ENCODE measurements around the gene ECPAS. TPM values are rescaled to one million over a fixed set of nuclear protein-coding genes. Genes with fewer than 3 reads are reported as not detected.

Gene ECPAS
- total RNA-seq, 1 experiment from 2014 or later: 71.1 TPM

- TF ChIP-seq, protein P1, sequence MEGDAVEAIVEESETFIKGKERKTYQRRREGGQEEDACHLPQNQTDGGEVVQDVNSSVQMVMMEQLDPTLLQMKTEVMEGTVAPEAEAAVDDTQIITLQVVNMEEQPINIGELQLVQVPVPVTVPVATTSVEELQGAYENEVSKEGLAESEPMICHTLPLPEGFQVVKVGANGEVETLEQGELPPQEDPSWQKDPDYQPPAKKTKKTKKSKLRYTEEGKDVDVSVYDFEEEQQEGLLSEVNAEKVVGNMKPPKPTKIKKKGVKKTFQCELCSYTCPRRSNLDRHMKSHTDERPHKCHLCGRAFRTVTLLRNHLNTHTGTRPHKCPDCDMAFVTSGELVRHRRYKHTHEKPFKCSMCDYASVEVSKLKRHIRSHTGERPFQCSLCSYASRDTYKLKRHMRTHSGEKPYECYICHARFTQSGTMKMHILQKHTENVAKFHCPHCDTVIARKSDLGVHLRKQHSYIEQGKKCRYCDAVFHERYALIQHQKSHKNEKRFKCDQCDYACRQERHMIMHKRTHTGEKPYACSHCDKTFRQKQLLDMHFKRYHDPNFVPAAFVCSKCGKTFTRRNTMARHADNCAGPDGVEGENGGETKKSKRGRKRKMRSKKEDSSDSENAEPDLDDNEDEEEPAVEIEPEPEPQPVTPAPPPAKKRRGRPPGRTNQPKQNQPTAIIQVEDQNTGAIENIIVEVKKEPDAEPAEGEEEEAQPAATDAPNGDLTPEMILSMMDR (IDR thresholded peaks at IDR 0.05 in 2 of 3, conservative IDR thresholded peaks at IDR 0.05 in 1 of 3; ENCODE audit: borderline replicate concordance in 1 of 3, insufficient read depth in 1 of 3, low read depth in 2 of 3, low read length in 2 of 3): no peak
- TF ChIP-seq ZFX (IDR thresholded peaks at IDR 0.05) (no peak), POLR2A (IDR thresholded peaks at IDR 0.05; ENCODE audit: borderline replicate concordance, extremely low read depth, insufficient read depth, insufficient read length) (no peak), ELF1 (IDR thresholded peaks at IDR 0.05; ENCODE audit: borderline replicate concordance, low read depth) (no peak), CEBPB (IDR thresholded peaks at IDR 0.05; ENCODE audit: low read depth) (no peak)
- TF ChIP-seq, protein P2, sequence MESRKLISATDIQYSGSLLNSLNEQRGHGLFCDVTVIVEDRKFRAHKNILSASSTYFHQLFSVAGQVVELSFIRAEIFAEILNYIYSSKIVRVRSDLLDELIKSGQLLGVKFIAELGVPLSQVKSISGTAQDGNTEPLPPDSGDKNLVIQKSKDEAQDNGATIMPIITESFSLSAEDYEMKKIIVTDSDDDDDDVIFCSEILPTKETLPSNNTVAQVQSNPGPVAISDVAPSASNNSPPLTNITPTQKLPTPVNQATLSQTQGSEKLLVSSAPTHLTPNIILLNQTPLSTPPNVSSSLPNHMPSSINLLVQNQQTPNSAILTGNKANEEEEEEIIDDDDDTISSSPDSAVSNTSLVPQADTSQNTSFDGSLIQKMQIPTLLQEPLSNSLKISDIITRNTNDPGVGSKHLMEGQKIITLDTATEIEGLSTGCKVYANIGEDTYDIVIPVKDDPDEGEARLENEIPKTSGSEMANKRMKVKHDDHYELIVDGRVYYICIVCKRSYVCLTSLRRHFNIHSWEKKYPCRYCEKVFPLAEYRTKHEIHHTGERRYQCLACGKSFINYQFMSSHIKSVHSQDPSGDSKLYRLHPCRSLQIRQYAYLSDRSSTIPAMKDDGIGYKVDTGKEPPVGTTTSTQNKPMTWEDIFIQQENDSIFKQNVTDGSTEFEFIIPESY (IDR thresholded peaks at IDR 0.05; ENCODE audit: extremely low read depth, insufficient replicate concordance, low read length): no peak
Measured at GRCh38 chr9:111372297-111372696, 111.9 kb downstream of the ECPAS start (continued).

- Histone ChIP-seq H2AFZ (ENCODE audit: low read depth, low read length, poor library complexity, severe bottlenecking) (no peak overlapping the region), H3K4me1 (ENCODE audit: control insufficient read depth in 1 of 2, insufficient read depth in 2 of 2, low read length in 2 of 2) (no peaks in the 10 kb centered on the region), H4K20me1 (ENCODE audit: insufficient read depth) (no peaks in the 10 kb centered on the region), H3K4me2 (ENCODE audit: low read length) (no peak overlapping the region), H3K9me2 (ENCODE audit: insufficient read depth) (no peaks in the 10 kb centered on the region), H3K27ac (ENCODE audit: low read depth, low read length) (no peak overlapping the region), H3K27me3 (ENCODE audit: insufficient read depth, low read length) (no peaks in the 10 kb centered on the region), H3K36me3 (ENCODE audit: control insufficient read depth in 1 of 2, insufficient read depth in 2 of 2, low read length in 2 of 2) (peaks cover 19 to 61% of the 10 kb centered on the region in 2 experiments), H3K9ac (ENCODE audit: low read length) (no peak overlapping the region), H3K79me2 (ENCODE audit: insufficient read depth, low read length) (no peaks in the 10 kb centered on the region), H3K4me3 (replicated peaks in 1 of 2; ENCODE audit: low read depth in 1 of 2, low read length in 2 of 2) (no peak overlapping the region), H3K9me3 (ENCODE audit: control insufficient read depth in 1 of 2, insufficient read depth in 1 of 2, low read depth in 1 of 2, low read length in 2 of 2) (no peaks in the 10 kb centered on the region)
- CTCF ChIA-PET: no interaction called here
- intact Hi-C loops (cut with micrococcal nuclease): no loop called here
- BruUV-seq (replicated peaks): no TSS peak
- POLR2A ChIA-PET: interaction anchor here (1.1 kb wide), 1 partner anchor 11 kb away, joined by 3 read pairs; no protein-coding TSS in a partner anchor
- ATAC-seq: no peak
- RAD21 ChIA-PET (ENCODE audit: low non-redundant PET in 1 of 2, low total read pairs in 2 of 2, uncharacterized antibody in 2 of 2, unreplicated experiment in 2 of 2): no interaction called here
- DNase-seq (ENCODE audit: low read depth, low spot score): no peak
- TF ChIP-seq POLR2A (IDR thresholded peaks at IDR 0.05; ENCODE audit: borderline replicate concordance, extremely low read depth, insufficient read depth, insufficient read length): no peak
- TF ChIP-seq, protein P3, sequence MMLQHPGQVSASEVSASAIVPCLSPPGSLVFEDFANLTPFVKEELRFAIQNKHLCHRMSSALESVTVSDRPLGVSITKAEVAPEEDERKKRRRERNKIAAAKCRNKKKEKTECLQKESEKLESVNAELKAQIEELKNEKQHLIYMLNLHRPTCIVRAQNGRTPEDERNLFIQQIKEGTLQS (IDR thresholded peaks at IDR 0.05): no peak
- no peak for TF ChIP-seq JUND (IDR thresholded peaks at IDR 0.05)
- no peak for TF ChIP-seq TCF7L2 (IDR thresholded peaks at IDR 0.05; ENCODE audit: borderline replicate concordance, extremely low read depth, insufficient read depth, insufficient read length)
- no peak for TF ChIP-seq SIN3A (IDR thresholded peaks at IDR 0.05; ENCODE audit: low read depth)
- TF ChIP-seq, protein P1 (IDR thresholded peaks at IDR 0.05 in 2 of 3, conservative IDR thresholded peaks at IDR 0.05 in 1 of 3; ENCODE audit: borderline replicate concordance in 1 of 3, insufficient read depth in 1 of 3, low read depth in 2 of 3, low read length in 2 of 3): no peak
- TF ChIP-seq ELF1 (IDR thresholded peaks at IDR 0.05; ENCODE audit: borderline replicate concordance, low read depth): no peak
- no peak for TF ChIP-seq CBX3 (IDR thresholded peaks at IDR 0.05; ENCODE audit: low read depth)
- no peak for TF ChIP-seq YY1 (IDR thresholded peaks at IDR 0.05; ENCODE audit: extremely low read depth, insufficient replicate concordance, low read depth, low read length)
- no peak for TF ChIP-seq SRF (IDR thresholded peaks at IDR 0.05; ENCODE audit: low read depth)
- TF ChIP-seq FOSL1 (IDR thresholded peaks at IDR 0.05; ENCODE audit: low read depth): no peak
- TF ChIP-seq EGR1 (IDR thresholded peaks at IDR 0.05; ENCODE audit: low read depth): no peak
- no peak for TF ChIP-seq POLR2AphosphoS5 (IDR thresholded peaks at IDR 0.05; ENCODE audit: low read depth, low read length)
- TF ChIP-seq SP1 (IDR thresholded peaks at IDR 0.05; ENCODE audit: low read depth): no peak
- TF ChIP-seq RAD21 (IDR thresholded peaks at IDR 0.05; ENCODE audit: low read depth): no peak
Measured at GRCh38 chr9:111366978-111367377, 117.2 kb downstream of the ECPAS start.

Measured in HCT116 (cell line).